Measurements from ENCODE around the gene TIAM1.
"Not testable (repeated sequence)": the region's sequence is repeated elsewhere in the genome, so short reads cannot be mapped to it uniquely, and the experiment has no call there.

The TIAM1 gene

DNA sequence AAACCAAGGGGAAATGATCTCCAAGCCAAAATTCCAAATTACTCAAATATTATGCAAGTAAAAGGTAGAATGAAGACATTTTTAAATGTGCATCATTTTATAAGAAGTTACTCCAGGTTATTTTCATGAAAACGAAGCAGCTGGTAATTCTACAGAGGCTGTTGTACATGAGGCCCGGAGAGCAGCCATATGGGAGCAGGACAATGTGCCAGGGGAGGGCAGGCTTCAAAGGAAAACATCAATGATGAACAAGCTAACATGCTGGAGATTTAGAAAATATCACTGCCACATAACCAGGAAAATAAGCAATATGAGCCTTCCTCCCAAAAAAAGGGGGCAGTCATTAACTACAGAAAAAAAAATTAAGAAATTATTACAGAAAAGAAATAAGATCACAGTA, 109.1 kb downstream of the TIAM1 start:
- DNase-seq (ENCODE audit: low read depth), result no peak
- no peak overlapping the region for H3K4me3 ChIP-seq (ENCODE audit: low read length)
- TF ChIP-seq, protein P1, sequence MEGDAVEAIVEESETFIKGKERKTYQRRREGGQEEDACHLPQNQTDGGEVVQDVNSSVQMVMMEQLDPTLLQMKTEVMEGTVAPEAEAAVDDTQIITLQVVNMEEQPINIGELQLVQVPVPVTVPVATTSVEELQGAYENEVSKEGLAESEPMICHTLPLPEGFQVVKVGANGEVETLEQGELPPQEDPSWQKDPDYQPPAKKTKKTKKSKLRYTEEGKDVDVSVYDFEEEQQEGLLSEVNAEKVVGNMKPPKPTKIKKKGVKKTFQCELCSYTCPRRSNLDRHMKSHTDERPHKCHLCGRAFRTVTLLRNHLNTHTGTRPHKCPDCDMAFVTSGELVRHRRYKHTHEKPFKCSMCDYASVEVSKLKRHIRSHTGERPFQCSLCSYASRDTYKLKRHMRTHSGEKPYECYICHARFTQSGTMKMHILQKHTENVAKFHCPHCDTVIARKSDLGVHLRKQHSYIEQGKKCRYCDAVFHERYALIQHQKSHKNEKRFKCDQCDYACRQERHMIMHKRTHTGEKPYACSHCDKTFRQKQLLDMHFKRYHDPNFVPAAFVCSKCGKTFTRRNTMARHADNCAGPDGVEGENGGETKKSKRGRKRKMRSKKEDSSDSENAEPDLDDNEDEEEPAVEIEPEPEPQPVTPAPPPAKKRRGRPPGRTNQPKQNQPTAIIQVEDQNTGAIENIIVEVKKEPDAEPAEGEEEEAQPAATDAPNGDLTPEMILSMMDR (conservative IDR thresholded peaks at IDR 0.05; ENCODE audit: low read depth, low read length), result no peak

DNA sequence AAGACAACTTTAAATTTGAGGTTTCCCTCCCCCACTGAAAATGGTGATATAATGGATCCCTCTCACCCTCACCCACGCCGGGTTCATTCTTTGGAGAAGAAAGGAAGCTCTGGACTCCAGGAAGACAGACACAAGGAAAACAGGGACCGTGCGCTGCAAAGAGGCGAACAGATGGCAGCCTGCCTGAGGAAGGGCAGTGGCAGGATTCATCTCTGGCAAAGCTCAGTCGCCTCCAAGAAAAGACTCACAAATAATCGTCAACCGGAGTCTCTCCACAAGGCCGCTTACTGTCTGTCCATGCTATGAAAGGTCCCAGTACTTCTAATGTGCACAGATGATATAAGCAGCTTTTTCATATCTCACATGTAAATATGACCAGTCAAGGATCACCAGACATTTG, 110.3 kb downstream of the TIAM1 start:
- H3K4me3 ChIP-seq (ENCODE audit: low read length), result no peak overlapping the region
- TF ChIP-seq, protein P1 (conservative IDR thresholded peaks at IDR 0.05; ENCODE audit: low read depth, low read length), result no peak
- DNase-seq (ENCODE audit: low read depth), result no peak

DNA sequence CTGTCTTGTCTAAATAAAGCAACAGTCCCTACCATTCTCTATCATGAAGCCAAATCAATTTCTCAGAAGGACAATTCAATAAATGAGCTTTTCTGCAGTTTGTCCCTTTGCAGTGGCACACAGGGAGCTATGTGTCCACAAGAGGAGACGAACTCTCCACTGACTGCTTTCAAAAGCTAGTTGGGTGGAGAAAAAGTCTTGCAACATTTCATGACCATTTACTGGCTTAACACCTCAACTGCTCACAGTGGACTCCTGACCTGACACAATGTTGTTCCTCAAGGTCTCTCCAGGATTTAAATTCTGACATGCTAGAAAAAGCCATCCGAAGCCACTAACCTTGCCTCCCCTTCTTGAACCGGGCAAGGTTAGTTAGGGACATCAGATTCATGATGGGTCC, 111.7 kb downstream of the TIAM1 start:
- TF ChIP-seq, protein P1 (conservative IDR thresholded peaks at IDR 0.05; ENCODE audit: low read depth, low read length), result no peak
- H3K4me3 ChIP-seq (ENCODE audit: low read length), result no peak overlapping the region
- no peak for DNase-seq (ENCODE audit: low read depth)

DNA sequence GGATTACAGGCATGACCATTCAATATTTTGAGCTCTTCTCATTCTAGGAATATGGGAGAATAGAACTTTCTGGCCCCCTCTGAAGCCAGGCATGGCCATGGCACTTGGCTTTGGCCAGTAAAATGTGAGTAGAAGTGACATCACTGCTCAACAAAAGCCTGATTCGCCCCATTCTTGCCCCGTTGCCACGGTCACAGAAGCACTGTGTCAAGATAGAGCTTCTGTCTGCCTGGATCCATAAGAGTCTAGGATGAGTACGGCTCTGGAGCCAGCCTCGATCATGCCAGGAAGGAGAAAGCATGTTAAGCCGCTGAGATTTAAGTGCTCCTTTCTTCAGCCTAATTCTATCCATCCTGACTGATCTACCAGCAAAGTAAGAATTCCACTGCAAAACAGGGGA, 113.1 kb downstream of the TIAM1 start:
- TF ChIP-seq, protein P1 (conservative IDR thresholded peaks at IDR 0.05; ENCODE audit: low read depth, low read length), result no peak
- no peak overlapping the region for H3K4me3 ChIP-seq (ENCODE audit: low read length)
- no peak for DNase-seq (ENCODE audit: low read depth)

DNA sequence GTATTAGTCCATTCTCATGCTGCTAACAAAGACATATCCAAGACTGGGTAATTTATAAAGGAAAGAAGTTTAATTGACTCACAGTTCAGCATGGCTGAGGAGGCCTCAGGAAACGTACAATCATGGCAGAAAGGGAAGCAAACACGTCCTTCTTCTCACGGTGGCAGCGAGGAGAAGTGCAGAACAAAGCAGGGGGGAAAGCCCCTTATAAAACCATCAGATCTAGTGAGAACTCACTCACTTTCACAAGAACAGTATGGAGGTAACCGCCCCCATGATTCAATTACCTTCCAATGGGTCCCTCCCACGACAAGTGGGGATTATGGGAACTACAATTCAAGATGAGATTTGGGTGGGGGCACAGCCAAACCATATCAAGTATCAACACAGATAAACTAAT, 115.3 kb downstream of the TIAM1 start:
- not testable (repeated sequence) for DNase-seq (ENCODE audit: low read depth); H3K4me3 ChIP-seq (ENCODE audit: low read length)

DNA sequence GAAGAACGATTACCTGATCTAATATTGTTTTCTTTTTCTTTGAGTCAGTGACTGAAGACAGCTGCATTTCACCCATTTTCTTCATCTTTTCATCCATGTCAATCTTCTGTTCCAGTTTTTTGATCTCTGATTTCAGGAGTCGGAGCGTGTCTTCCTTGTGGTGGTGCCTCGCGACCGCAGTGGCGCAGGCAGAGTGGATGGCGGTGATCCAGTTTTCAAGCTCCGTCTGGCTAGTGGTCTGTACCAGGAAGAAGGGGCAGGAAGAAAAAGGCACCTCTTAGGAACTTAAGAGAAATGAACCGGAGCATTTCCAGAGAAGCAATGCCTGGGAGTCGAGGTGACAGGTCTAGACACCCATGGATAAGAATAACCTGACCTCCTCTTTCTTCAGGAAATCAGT, 118.3 kb downstream of the TIAM1 start:
- TF ChIP-seq, protein P1 (conservative IDR thresholded peaks at IDR 0.05; ENCODE audit: low read depth, low read length), result no peak
- no peak for DNase-seq (ENCODE audit: low read depth)
- no peak overlapping the region for H3K4me3 ChIP-seq (ENCODE audit: low read length)

DNA sequence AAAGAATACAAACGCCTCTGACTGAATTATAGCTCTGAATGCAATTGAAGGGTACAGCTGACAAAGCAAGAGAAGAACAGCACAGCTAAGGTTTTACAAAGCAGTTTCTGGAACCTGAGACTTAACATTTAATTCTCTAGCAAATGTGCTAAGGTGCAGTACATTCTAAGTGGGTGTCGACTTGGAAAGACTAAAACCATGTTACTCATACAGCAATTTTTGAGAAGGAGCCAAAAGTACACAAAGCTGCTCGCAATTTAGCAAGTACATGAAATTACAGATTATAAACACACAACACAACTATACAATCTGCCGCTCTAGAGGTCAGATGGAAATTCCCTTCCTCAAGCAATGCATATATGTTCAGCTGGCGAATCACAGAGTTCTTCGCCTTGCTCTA, 121.9 kb downstream of the TIAM1 start:
- DNase-seq (ENCODE audit: low read depth), result peak; percentile 55
- TF ChIP-seq, protein P1 (conservative IDR thresholded peaks at IDR 0.05; ENCODE audit: low read depth, low read length), result no peak
- H3K4me3 ChIP-seq (ENCODE audit: low read length), result no peak overlapping the region

DNA sequence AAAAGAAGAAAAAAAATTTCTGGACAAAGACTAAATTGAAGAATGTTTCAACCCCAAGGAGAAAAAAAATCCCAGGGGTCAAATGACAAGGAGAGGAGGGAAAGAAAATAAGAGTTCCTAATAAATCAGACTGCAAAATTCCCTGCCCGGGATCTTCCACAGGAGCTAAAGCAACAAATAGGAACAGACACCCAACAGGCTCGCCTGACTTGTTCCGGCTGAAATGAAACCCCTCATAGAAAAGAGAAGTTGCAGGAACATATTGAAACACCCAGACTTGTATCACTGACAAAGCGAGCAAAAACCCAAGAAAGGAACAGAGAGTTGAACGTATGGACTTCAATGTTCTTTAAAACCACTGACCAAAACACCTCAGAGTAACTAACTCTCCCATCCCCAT, 123.0 kb downstream of the TIAM1 start:
- DNase-seq (ENCODE audit: low read depth), result no peak
- TF ChIP-seq, protein P1 (conservative IDR thresholded peaks at IDR 0.05; ENCODE audit: low read depth, low read length), result no peak
- H3K4me3 ChIP-seq (ENCODE audit: low read length), result no peak overlapping the region

Data from retinal pigment epithelial cell (primary cell).